HL-60 (cell line): ENCODE results near the gene FAM89B.

ENCODE experiments used
- DNase-seq, 2 experiments: peaks; one replicate each; pipeline ENCODE4 v3.0.0-alpha.2; 2010 to 2020; ENCODE audit warnings: low read depth in 1 of 2, low spot score in 1 of 2
- H3K27ac ChIP-seq: fragments of 250-450 bp; sonication (Bioruptor Pico); replicated peaks from 2 replicates; pipeline ENCODE4 v1.5.1; 2020; ENCODE audit warnings: mild to moderate bottlenecking, moderate library complexity
- H3K27me3 ChIP-seq: fragments of 250-450 bp; sonication (Bioruptor Pico); 2 replicates; pipeline ENCODE4 v1.5.1; 2021; ENCODE audit warnings: mild to moderate bottlenecking, moderate library complexity; ENCODE audit not compliant: insufficient read depth, poor library complexity, severe bottlenecking
- H3K4me3 ChIP-seq: replicated peaks from 2 replicates; pipeline ENCODE4 v1.5.1; 2011; ENCODE audit warnings: mild to moderate bottlenecking, control low read depth, low read length; ENCODE audit not compliant: insufficient read depth
- CTCF ChIP-seq: IDR thresholded peaks from one replicate; pipeline ENCODE4 v1.5.1; 2011; ENCODE audit warnings: low read length, control low read depth, inconsistent platforms; ENCODE audit not compliant: insufficient read depth
- GABPA ChIP-seq: IDR thresholded peaks from 2 replicates; pipeline ENCODE4 v1.6.1; 2012; ENCODE audit warnings: low read depth
- POLR2AphosphoS5 ChIP-seq: IDR thresholded peaks from 2 replicates; pipeline ENCODE4 v1.6.1; 2012; ENCODE audit warnings: low read depth
- REST ChIP-seq: IDR thresholded peaks from 2 replicates; pipeline ENCODE4 v1.6.1; 2012; ENCODE audit warnings: low read depth; ENCODE audit not compliant: insufficient replicate concordance
- SPI1 ChIP-seq: IDR thresholded peaks from 2 replicates; pipeline ENCODE4 v1.6.1; 2012; ENCODE audit warnings: low read depth, mild to moderate bottlenecking, borderline replicate concordance

The FAM89B gene

GRCh38 chr11:65595131-65595530 lies 22.8 kb downstream of the FAM89B start:
- TF ChIP-seq CTCF (no peak), POLR2AphosphoS5 (0 out of 2 replicates have a peak, but pooled peaks have one; percentile 34)
- DNase-seq: no peak
- Histone ChIP-seq H3K27ac (no peak overlapping the region), H3K4me3 (no peak overlapping the region), H3K27me3 (no peaks in the 10 kb centered on the region)

GRCh38 chr11:65595543-65596281 lies 23.4 kb downstream of the FAM89B start, which contains the start of gene KCNK7:
Gene KCNK7, minus strand, starts transcription at chr11:65595800. Its CDS starts 28 bp downstream, at chr11:65595772.
- Histone ChIP-seq H3K27me3 (no peaks in the 10 kb centered on the region), H3K4me3 (no peak within 1 kb of the TSS), H3K27ac (no peak within 1 kb of the TSS)
- no peak for DNase-seq
- TF ChIP-seq CTCF (no peak), POLR2AphosphoS5 (no peak; the same call in 1 of the 2 replicates), REST (no peak), SPI1 (no peak), GABPA (no peak)

- no peak for DNase-seq
- Histone ChIP-seq H3K27me3 (no peaks in the 10 kb centered on the region), H3K4me3 (no peak overlapping the region), H3K27ac (no peak overlapping the region)
- no peak for TF ChIP-seq GABPA
- TF ChIP-seq POLR2AphosphoS5: peak; percentile 3; the same call in 1 of the 2 replicates
- TF ChIP-seq REST: no peak
- no peak for TF ChIP-seq CTCF
- no peak for TF ChIP-seq SPI1
Measured at GRCh38 chr11:65596520-65596919, 24.2 kb downstream of the FAM89B start.

GRCh38 chr11:65598258-65598699 lies 25.9 kb downstream of the FAM89B start:
- no peak for DNase-seq
- no peak overlapping the region for H3K27ac ChIP-seq
- no peaks in the 10 kb centered on the region for H3K27me3 ChIP-seq
- TF ChIP-seq CTCF (no peak), GABPA (no peak), REST (no peak), POLR2AphosphoS5 (no peak), SPI1 (no peak)
- no peak overlapping the region for H3K4me3 ChIP-seq
